GM12892 (cell line): Measurements from ENCODE around the gene RIC1.

Source experiments
- POLR2A ChIP-seq: IDR thresholded peaks from 2 replicates; pipeline ENCODE4 v1.6.1; 2011; ENCODE audit warnings: low read depth, low read length, control low read depth
- TAF1 ChIP-seq: IDR thresholded peaks from 2 replicates; pipeline ENCODE4 v1.6.1; 2011; ENCODE audit warnings: low read depth, mild to moderate bottlenecking, control low read depth, low read length, borderline replicate concordance

DNA sequence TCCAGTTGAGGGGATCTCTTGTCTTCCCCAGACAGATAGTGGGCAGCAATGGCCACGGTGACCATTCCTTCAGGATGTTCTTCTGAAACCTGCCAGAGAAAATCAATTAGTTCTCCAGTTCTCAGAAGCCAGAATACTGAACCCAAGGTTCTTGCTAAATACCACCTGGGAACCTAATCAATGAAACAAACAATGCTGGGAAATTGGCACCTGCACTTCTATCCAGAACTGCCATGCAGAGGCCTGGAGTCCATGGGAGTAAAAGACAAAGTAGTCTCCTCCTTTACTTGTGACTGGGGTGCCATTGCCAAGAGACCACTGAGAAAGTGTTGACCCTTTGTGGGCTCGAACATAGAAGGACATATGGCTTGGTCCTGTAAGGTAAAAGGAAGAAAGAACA lies 158.3 kb downstream of the RIC1 start:
- TF ChIP-seq POLR2A (no peak), TAF1 (no peak)
